ENCODE data around the gene CDS2.

DNA sequence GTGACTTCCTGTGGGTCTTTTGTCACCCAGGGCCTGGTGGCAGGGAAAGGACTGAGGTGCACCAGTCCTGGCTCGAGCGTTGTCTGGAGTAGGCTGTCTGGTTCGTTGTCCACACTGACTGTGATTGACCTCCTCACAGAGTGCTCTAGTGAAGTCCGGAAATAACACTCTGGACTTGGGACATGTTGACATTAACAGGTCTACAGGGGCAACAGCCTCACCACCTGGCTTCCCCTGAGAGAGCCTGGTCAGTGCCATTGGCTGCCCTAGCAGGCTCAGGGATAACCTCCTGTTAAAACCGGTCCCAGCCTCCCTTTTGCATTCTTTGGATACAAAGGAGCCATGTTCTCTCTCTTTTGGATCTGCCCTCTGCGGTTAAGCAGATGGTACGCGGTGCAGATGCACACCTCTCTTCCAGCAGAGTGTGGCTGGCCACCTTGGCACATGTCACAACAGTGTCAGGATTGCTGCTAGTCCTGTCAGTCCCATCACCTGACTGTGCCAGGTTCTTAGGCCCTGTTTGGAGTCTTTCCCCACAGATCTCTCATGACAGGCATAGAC, 46.2 kb downstream of the CDS2 start:
- TF ChIP-seq CTCF (IDR thresholded peaks at IDR 0.05; ENCODE audit: insufficient read depth, low read length, poor library complexity, severe bottlenecking), result no peak
- no peak for TF ChIP-seq EZH2phosphoT487 (conservative IDR thresholded peaks at IDR 0.05; ENCODE audit: low read length)
